HEK293T (cell line): ENCODE data around the gene SLC47A2.

Source experiments
- CTCF ChIA-PET: fragments of 350-600 bp; formaldehyde crosslinking; extraction: SDS; loops from one replicate; lab custom pipeline; 2021; ENCODE audit warnings: antibody characterized with exemption, inconsistent platforms; lab: Yijun Ruan, JAX
- POLR2A ChIA-PET: fragments of 350-600 bp; formaldehyde crosslinking; extraction: SDS; loops from one replicate; lab custom pipeline; 2020; ENCODE audit warnings: antibody characterized with exemption, inconsistent platforms; lab: Yijun Ruan, JAX
- DNase-seq: peaks from one replicate; pipeline ENCODE4 v3.0.0; 2012; ENCODE audit warnings: mixed read lengths; ENCODE audit errors: extremely low spot score
- ARNT ChIP-seq: fragments of 450-650 bp; IDR thresholded peaks from 2 replicates; pipeline ENCODE4 v1.6.1; 2017; ENCODE audit warnings: mild to moderate bottlenecking
- BHLHE40 ChIP-seq: fragments of 450-650 bp; IDR thresholded peaks from 2 replicates; pipeline ENCODE4 v1.6.1; 2016; ENCODE audit warnings: mild to moderate bottlenecking, moderate library complexity, borderline replicate concordance
- CTBP1 ChIP-seq: fragments of 450-650 bp; IDR thresholded peaks from 2 replicates; pipeline ENCODE4 v1.6.1; 2016; ENCODE audit warnings: borderline replicate concordance
- ELF4 ChIP-seq: fragments of 450-650 bp; IDR thresholded peaks from 2 replicates; pipeline ENCODE4 v1.6.1; 2017; ENCODE audit warnings: antibody characterized with exemption
- FOXA1 ChIP-seq: fragments of 450-650 bp; IDR thresholded peaks from 2 replicates; pipeline ENCODE4 v1.6.1; 2016; ENCODE audit warnings: mild to moderate bottlenecking
- FOXK2 ChIP-seq: fragments of 450-650 bp; IDR thresholded peaks from 2 replicates; pipeline ENCODE4 v1.6.1; 2016; ENCODE audit warnings: mild to moderate bottlenecking
- FOXM1 ChIP-seq: fragments of 450-650 bp; IDR thresholded peaks from 2 replicates; pipeline ENCODE4 v1.6.1; 2017; ENCODE audit warnings: mild to moderate bottlenecking, borderline replicate concordance
- HDGF ChIP-seq: fragments of 450-650 bp; IDR thresholded peaks from 2 replicates; pipeline ENCODE4 v1.6.1; 2017; ENCODE audit warnings: antibody characterized with exemption, borderline replicate concordance
- L3MBTL2 ChIP-seq: fragments of 450-650 bp; conservative IDR thresholded peaks from 2 replicates; pipeline ENCODE4 v1.6.1; 2016; ENCODE audit warnings: mild to moderate bottlenecking
- LEF1 ChIP-seq: fragments of 450-650 bp; IDR thresholded peaks from 2 replicates; pipeline ENCODE4 v1.6.1; 2017; ENCODE audit warnings: mild to moderate bottlenecking, borderline replicate concordance
- NFRKB ChIP-seq: fragments of 450-650 bp; IDR thresholded peaks from 2 replicates; pipeline ENCODE4 v1.6.1; 2016; ENCODE audit warnings: mild to moderate bottlenecking, moderate library complexity
- SP1 ChIP-seq: fragments of 450-650 bp; IDR thresholded peaks from 2 replicates; pipeline ENCODE4 v1.6.1; 2017
- SUZ12 ChIP-seq: fragments of 450-650 bp; IDR thresholded peaks from 2 replicates; pipeline ENCODE4 v1.6.1; 2016; ENCODE audit warnings: mild to moderate bottlenecking
- TARDBP ChIP-seq: fragments of 450-650 bp; IDR thresholded peaks from 2 replicates; pipeline ENCODE4 v1.6.1; 2016
- ZNF384 ChIP-seq: fragments of 450-650 bp; IDR thresholded peaks from 2 replicates; pipeline ENCODE4 v1.6.1; 2016
- TF ChIP-seq, protein P1 (sequence below): fragments of 450-650 bp; IDR thresholded peaks from 2 replicates; pipeline ENCODE4 v1.6.1; 2016

SLC47A2 gene

GRCh38 chr17:19631905-19632304 lies 84.5 kb downstream of the SLC47A2 start:
- POLR2A ChIA-PET: no interaction called here
- no peak for DNase-seq
- TF ChIP-seq ARNT (no peak), L3MBTL2 (no peak), FOXA1 (no peak), ZNF384 (no peak), TARDBP (no peak), HDGF (no peak), FOXK2 (no peak), FOXM1 (no peak), SP1 (no peak), ELF4 (no peak), SUZ12 (no peak), CTBP1 (no peak), NFRKB (no peak)
- TF ChIP-seq, protein P1, sequence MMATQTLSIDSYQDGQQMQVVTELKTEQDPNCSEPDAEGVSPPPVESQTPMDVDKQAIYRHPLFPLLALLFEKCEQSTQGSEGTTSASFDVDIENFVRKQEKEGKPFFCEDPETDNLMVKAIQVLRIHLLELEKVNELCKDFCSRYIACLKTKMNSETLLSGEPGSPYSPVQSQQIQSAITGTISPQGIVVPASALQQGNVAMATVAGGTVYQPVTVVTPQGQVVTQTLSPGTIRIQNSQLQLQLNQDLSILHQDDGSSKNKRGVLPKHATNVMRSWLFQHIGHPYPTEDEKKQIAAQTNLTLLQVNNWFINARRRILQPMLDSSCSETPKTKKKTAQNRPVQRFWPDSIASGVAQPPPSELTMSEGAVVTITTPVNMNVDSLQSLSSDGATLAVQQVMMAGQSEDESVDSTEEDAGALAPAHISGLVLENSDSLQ: no peak
- CTCF ChIA-PET: no interaction called here

GRCh38 chr17:19630661-19631060 lies 85.7 kb downstream of the SLC47A2 start:
- DNase-seq: no peak
- TF ChIP-seq TARDBP: no peak
- no peak for TF ChIP-seq FOXA1
- no peak for TF ChIP-seq L3MBTL2
- no peak for TF ChIP-seq HDGF
- TF ChIP-seq, protein P1: no peak
- CTCF ChIA-PET: no interaction called here
- POLR2A ChIA-PET: no interaction called here

GRCh38 chr17:19630035-19630434 lies 86.3 kb downstream of the SLC47A2 start:
- DNase-seq: no peak
- TF ChIP-seq SP1: no peak
- TF ChIP-seq BHLHE40: no peak
- TF ChIP-seq L3MBTL2: no peak
- ChIA-PET POLR2A (no interaction called here), CTCF (interaction anchor here (0.8 to 1.0 kb wide), 2 partner anchors 80 to 96 kb away, joined by 3 to 5 read pairs; partner anchors contain the start of gene SLC47A1)

DNA sequence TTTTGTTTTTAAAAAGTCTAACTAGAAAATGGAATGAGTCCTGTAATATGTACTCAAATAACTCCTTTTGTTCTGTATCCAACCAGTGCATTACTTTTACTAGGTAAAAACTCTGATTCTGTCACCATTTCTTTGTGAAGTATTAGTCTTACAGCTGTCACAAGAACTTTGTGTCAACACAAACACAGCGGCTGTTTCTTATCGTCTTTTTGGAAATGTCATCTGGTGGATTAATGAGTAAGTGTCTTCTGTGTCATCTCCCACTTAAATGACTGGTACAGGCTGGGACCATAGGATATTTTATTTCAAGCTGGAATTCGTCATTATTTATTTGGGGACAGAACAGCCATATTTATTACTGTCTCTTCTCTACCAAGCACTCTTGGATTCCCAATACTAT lies 86.9 kb downstream of the SLC47A2 start:
- TF ChIP-seq CTBP1 (no peak), ARNT (no peak), FOXA1 (no peak), TARDBP (no peak), L3MBTL2 (no peak), SP1 (no peak), BHLHE40 (no peak), SUZ12 (no peak), LEF1 (no peak), NFRKB (no peak), ELF4 (no peak), FOXM1 (no peak)
- POLR2A ChIA-PET: interaction anchor here (0.6 to 0.8 kb wide), 2 partner anchors 9 to 38 kb away, joined by 3 read pairs; no protein-coding TSS in a partner anchor
- DNase-seq: no peak
- CTCF ChIA-PET: interaction anchor here (0.8 to 1.0 kb wide), 2 partner anchors 80 to 95 kb away, joined by 3 to 5 read pairs; partner anchors contain the start of gene SLC47A1
